Measurements from ENCODE around the gene MRPS9.

MRPS9 gene

DNA sequence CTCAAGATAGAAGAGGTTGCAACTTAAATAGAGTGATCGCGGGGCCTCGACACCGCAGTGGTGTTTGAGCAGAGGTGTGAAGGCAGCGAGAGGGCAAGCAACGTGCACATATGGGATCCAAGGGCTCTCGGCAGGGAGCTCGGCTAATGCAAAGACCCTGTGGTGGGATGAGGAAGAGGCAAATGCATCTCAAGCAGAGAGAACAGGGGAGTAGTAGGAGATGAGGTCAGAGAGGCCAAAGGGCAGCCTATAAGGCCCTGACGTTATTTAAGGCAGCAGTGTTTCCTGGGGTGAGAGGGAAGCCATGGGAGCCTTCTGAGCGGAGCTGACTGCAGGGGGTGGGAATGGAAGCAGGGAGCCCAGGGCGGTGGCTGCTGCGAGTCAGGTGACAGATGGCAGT, 74.5 kb downstream of the MRPS9 start:
- Histone ChIP-seq H2AFZ (ENCODE audit: low read depth, low read length) (no peak overlapping the region), H3K27ac (ENCODE audit: low read length) (no peak overlapping the region), H3K4me2 (ENCODE audit: insufficient read depth, low read length) (no peak overlapping the region), H3K4me1 (ENCODE audit: insufficient read depth, low read length) (no peaks in the 10 kb centered on the region), H3K79me2 (ENCODE audit: insufficient read depth, low read length) (no peaks in the 10 kb centered on the region), H3K4me3 (ENCODE audit: low read depth in 1 of 2, low read length in 2 of 2) (no peak overlapping the region), H4K20me1 (ENCODE audit: insufficient read depth, low read length) (no peaks in the 10 kb centered on the region), H3K9me3 (ENCODE audit: insufficient read depth, low read length, severe bottlenecking) (no peaks in the 10 kb centered on the region), H3K36me3 (ENCODE audit: insufficient read depth, low read length) (no peaks in the 10 kb centered on the region), H3K27me3 (ENCODE audit: insufficient read depth, low read length, poor library complexity) (no peaks in the 10 kb centered on the region), H3K9ac (ENCODE audit: low read depth, low read length) (no peak overlapping the region)
- TF ChIP-seq EZH2 (IDR thresholded peaks at IDR 0.05; ENCODE audit: borderline replicate concordance, low read depth, low read length, severe bottlenecking) = no peak
- TF ChIP-seq, protein P1, sequence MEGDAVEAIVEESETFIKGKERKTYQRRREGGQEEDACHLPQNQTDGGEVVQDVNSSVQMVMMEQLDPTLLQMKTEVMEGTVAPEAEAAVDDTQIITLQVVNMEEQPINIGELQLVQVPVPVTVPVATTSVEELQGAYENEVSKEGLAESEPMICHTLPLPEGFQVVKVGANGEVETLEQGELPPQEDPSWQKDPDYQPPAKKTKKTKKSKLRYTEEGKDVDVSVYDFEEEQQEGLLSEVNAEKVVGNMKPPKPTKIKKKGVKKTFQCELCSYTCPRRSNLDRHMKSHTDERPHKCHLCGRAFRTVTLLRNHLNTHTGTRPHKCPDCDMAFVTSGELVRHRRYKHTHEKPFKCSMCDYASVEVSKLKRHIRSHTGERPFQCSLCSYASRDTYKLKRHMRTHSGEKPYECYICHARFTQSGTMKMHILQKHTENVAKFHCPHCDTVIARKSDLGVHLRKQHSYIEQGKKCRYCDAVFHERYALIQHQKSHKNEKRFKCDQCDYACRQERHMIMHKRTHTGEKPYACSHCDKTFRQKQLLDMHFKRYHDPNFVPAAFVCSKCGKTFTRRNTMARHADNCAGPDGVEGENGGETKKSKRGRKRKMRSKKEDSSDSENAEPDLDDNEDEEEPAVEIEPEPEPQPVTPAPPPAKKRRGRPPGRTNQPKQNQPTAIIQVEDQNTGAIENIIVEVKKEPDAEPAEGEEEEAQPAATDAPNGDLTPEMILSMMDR (IDR thresholded peaks at IDR 0.05; ENCODE audit: borderline replicate concordance, extremely low read depth, low read length, poor library complexity, severe bottlenecking) = no peak
- DNase-seq (no peak), ATAC-seq (ENCODE audit: insufficient read depth, low read depth) (no peak)

DNA sequence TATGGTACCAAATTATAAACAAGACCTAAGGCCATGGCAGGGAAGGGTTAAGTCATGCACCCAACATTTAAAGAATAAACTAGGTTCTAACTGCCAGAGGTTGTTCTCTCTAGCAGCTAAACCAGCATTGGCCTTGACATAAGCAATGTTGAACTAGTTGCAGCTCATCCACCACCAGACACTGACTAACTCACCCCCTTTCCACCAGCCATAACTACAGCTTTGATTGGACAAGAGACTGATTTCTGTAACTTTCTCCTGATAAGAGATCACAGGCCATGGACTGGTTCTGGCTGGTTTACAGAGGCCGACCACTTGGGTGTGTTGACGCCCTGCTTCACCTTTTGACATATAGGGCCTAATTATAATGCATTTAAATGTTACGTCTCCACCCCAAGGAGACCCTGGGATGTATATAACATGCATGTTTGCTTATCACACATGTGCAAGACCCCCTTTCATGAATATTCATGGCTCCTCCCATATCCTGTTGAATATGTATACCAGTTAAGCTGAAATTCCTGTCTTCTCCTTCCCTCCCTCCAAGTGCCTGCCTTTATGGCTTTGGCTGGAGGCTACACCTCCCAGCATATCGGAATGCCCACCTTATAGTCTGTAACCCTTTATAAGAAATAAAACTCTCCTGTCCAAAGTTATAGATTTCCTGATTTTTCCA, 75.9 kb downstream of the MRPS9 start:
- Histone ChIP-seq H3K27me3 (ENCODE audit: insufficient read depth, low read length, poor library complexity) (no peaks in the 10 kb centered on the region), H3K9ac (ENCODE audit: low read depth, low read length) (no peak overlapping the region), H3K27ac (ENCODE audit: low read length) (no peak overlapping the region), H3K9me3 (ENCODE audit: insufficient read depth, low read length, severe bottlenecking) (no peaks in the 10 kb centered on the region), H3K4me3 (ENCODE audit: low read depth in 1 of 2, low read length in 2 of 2) (no peak overlapping the region), H3K36me3 (ENCODE audit: insufficient read depth, low read length) (no peaks in the 10 kb centered on the region), H3K4me1 (ENCODE audit: insufficient read depth, low read length) (no peaks in the 10 kb centered on the region), H4K20me1 (ENCODE audit: insufficient read depth, low read length) (no peaks in the 10 kb centered on the region), H3K4me2 (ENCODE audit: insufficient read depth, low read length) (no peak overlapping the region), H3K79me2 (ENCODE audit: insufficient read depth, low read length) (no peaks in the 10 kb centered on the region), H2AFZ (ENCODE audit: low read depth, low read length) (no peak overlapping the region)
- DNase-seq (no peak), ATAC-seq (ENCODE audit: insufficient read depth, low read depth) (no peak)
- TF ChIP-seq EZH2 (IDR thresholded peaks at IDR 0.05; ENCODE audit: borderline replicate concordance, low read depth, low read length, severe bottlenecking) = no peak
- TF ChIP-seq, protein P1 (IDR thresholded peaks at IDR 0.05; ENCODE audit: borderline replicate concordance, extremely low read depth, low read length, poor library complexity, severe bottlenecking) = no peak

DNA sequence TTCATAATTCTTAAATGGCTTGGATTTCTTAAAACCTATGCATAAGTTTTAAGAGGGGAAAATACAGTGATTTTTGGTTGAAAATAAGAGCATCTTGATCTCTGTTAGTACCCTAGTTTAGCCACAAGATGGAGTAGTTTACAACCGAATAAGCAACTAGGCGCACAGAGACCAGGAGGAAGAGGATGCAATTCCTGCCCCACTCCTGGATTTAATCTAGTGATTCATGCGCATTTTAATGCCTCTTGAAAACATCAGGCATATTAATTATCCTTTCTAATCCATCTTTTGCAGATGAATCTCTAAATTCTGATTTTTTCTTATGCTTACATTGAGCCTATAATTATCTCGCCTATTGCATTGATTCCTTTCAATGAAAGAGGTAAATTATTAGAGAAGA, 76.7 kb downstream of the MRPS9 start:
- peak; percentile 77 for ATAC-seq (ENCODE audit: insufficient read depth, low read depth)
- no peaks in the 10 kb centered on the region for H3K27me3 ChIP-seq (ENCODE audit: insufficient read depth, low read length, poor library complexity)
- TF ChIP-seq, protein P1 (IDR thresholded peaks at IDR 0.05; ENCODE audit: borderline replicate concordance, extremely low read depth, low read length, poor library complexity, severe bottlenecking) = peak; percentile 83
- TF ChIP-seq EZH2 (IDR thresholded peaks at IDR 0.05; ENCODE audit: borderline replicate concordance, low read depth, low read length, severe bottlenecking) = no peak

More for the DNA sequence above, 76.7 kb downstream of the MRPS9 start:
- Histone ChIP-seq H3K9me3 (ENCODE audit: insufficient read depth, low read length, severe bottlenecking) (no peaks in the 10 kb centered on the region), H3K9ac (ENCODE audit: low read depth, low read length) (no peak overlapping the region), H3K36me3 (ENCODE audit: insufficient read depth, low read length) (no peaks in the 10 kb centered on the region), H3K79me2 (ENCODE audit: insufficient read depth, low read length) (no peaks in the 10 kb centered on the region), H3K4me2 (ENCODE audit: insufficient read depth, low read length) (no peak overlapping the region), H4K20me1 (ENCODE audit: insufficient read depth, low read length) (no peaks in the 10 kb centered on the region), H2AFZ (ENCODE audit: low read depth, low read length) (no peak overlapping the region), H3K27ac (ENCODE audit: low read length) (no peak overlapping the region), H3K4me3 (ENCODE audit: low read depth in 1 of 2, low read length in 2 of 2) (no peak overlapping the region), H3K4me1 (ENCODE audit: insufficient read depth, low read length) (no peaks in the 10 kb centered on the region)
- DNase-seq = peak; percentile 20

All from DND-41 (cell line).